Activated CD4-positive, CD25-positive, alpha-beta regulatory T cell treated with anti-CD3 and anti-CD28 coated beads, Interleukin-2, amount 50 U/mL, for 72 hours (primary cell): ENCODE data around the gene GABBR2.

Experiments
- DNase-seq: peaks from one replicate; pipeline ENCODE4 v3.0.0; 2021

Gene GABBR2

DNA sequence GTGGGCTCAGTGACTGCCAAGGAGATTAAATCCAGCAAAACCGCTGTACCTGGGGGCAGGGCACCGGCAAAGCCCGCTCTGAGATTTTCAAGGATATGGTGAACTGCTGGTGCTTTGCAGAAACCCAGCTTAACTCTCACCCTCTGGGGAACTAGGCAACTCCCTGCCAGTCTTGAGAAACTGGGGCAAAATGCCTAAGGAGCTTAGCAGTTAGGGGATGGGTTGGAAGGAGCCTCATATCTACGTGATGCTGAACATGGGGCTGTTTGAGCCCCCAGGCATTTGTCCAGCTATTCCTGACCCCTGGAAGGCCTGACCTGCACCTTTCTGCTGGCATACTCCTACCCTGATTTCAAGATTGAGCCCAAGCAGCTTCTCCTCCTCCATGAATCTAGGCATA, 344.6 kb downstream of the GABBR2 start:
- no peak for DNase-seq

- no peak for DNase-seq
Measured at GRCh38 chr9:98363644-98364043, 345.1 kb downstream of the GABBR2 start.

DNA sequence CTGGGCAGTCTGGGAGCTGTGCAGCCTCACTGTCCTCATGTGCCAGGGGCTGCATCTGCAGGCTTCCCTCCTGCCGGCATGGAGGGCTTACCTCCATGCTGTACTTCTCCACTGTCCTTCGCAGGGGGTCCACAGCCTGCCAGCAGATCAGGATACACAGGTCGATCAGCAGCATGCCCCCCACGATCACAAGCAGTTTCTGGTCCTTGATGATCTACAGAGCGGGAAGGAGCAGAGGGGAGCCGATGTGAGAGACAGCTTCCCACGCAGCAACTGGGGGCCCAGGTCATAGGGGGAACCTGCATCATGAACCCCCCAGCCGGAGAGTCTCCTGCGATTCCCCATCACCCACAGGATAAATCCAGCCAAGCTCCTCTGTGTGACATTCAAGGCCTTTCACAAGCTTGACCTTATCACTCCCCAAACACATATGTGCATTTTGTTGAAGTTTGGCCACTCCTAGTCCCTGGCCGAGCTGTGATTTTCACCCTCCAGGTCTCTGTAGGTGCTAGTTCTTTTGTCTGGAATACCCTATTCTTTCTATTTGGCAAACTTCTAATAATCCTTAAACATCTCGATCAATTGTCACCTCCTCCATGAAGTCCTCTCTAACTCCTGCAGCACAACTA, 346.0 kb downstream of the GABBR2 start:
- DNase-seq, result no peak

DNA sequence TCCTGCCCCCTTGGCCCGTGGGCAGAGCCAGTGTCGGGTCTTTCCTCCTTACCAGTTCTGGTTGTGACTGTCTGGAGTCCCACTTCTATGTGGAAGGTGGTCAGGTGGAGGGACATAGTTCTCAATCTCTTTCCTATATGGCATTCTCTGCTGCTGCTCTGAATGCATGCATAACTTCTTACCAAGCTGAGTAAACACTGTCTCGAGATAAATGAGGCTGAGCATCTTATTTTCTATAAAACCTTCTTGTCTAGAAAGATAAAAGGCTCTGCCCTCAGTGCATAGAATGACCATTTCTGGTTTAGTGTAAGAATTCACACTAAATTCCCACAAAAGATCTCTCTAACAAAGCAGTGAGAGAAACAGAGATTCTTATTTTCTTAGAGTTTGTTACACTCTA, 347.1 kb downstream of the GABBR2 start:
- DNase-seq, result no peak

GRCh38 chr9:98360176-98360708, 348.5 kb downstream of the GABBR2 start:
- DNase-seq, result no peak

DNA sequence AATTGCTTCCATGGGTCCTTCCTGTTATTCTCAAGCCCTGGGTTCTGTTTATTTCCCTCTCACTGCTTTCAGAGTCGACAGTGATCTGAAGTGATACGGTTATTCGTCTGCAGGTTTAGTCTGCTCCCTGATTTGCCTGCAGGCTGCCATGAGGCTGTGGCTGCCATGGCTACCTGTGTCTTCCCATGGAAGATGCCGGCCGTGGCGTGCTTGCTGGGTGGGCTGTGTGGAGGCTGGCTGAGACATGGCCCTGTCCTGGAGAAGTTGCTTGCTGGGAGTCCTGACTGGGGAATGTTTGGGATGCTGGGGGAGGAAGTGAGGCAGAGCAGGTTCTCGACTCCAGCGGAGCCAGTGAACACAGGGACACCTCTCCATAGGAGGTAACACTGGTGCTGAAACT, 349.2 kb downstream of the GABBR2 start:
- DNase-seq, result no peak

DNA sequence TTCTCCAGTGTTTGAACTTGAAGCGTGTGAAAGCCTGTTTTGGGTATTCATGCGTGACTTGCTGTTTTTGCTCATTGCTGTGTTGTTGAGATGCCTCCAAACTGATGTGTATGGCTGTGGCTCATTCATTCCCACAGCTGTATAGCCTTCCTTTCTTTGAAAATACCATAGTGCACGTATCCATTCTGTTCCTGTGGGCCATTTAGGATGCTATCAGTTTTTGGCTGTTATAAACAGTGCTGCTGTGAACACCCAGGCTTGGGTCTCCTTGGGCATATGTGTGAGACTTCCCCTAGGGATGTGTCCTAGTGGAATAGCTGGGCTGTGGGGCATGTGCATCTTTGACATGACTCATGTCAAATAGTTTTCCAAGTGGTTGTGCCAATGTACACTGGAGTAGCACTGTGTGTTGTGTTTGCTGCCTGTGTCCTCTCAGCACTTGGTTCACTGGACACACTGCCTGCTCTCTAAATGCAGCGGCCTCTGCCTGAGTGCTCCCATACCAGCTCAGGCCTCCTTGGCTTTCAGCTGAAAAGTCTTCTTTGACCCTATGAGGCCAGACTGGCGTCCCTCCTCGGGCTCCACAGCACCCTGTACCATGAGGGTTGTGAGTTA, 350.7 kb downstream of the GABBR2 start:
- no peak for DNase-seq

GRCh38 chr9:98356953-98357690, 351.6 kb downstream of the GABBR2 start:
- no peak for DNase-seq

DNA sequence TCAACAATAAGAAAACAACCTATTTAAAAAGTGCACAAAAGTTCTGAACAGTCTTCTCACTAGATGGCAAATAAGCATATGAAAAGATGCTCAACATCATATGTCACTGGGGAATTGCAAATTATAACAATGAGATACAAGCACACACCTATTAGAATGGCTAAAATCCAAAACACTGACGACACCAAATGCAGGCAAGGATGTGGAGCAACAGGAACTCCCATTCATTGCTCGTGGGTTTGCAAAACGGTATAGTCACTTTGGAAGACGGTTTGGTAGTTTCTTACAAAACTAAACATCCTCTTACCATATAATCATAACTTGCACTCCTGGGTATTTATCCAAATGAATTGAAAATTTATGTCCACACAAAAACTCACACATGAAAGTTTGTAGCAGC, 352.4 kb downstream of the GABBR2 start:
- DNase-seq, result no peak

- no peak for DNase-seq
Measured at GRCh38 chr9:98351370-98351769, 357.4 kb downstream of the GABBR2 start.

DNA sequence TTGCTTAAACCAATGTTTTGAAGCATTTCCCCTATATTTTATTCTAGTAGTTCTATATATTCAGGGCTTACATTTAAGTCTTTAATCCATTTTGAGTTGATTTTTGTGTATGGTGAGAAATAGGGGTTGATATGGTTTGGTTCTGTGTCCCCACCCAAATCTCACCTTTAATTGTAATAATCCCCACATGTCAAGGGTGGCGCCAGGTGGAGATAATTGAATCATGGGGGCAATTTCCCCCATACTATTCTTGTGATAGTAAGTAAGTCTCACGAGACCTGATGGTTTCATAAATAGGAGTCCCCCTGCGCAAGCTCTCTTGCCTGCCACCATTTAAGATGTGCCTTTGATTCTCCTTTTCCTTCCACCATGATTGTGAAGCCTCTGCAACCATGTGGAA, 361.1 kb downstream of the GABBR2 start:
- no peak for DNase-seq

GRCh38 chr9:98345011-98345410, 363.7 kb downstream of the GABBR2 start:
- no peak for DNase-seq

GRCh38 chr9:98344581-98344980, 364.2 kb downstream of the GABBR2 start:
- DNase-seq, result no peak

- no peak for DNase-seq
Measured at GRCh38 chr9:98342820-98343210, 365.9 kb downstream of the GABBR2 start.

DNA sequence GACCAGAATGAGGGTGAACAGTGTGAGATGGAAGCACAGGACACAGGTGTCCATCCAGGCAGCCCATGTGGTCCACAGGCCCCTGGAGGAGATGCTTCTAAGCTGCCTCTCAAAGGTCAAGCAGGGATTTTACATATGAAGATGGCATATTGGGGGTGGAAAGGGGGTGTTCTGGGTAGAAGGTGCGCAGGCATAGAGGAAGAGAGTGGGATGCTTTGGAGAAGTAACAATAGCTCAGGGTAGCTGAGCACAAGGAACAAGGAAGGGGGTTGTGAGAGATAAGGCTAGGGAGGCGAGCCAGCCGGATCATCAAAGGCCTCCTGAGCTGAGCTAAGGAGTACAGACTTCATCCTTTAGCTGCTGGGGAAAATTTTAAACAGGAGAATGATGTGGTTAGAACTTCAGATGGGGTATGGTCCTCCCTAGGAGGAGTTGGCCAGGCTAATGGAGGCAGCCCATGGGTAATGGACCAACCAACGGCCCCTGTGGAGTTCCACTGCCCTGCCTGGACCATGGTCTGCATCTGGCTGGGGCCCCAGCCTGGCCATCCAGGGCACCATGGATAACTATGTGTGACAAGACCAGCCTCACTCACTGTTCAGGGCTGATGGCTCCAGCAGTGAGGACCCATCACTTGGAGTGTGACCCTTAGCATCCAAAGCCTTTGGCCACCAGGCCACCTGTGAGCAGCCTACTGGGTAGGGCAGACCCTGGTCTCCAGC, 366.5 kb downstream of the GABBR2 start:
- DNase-seq, result no peak

DNA sequence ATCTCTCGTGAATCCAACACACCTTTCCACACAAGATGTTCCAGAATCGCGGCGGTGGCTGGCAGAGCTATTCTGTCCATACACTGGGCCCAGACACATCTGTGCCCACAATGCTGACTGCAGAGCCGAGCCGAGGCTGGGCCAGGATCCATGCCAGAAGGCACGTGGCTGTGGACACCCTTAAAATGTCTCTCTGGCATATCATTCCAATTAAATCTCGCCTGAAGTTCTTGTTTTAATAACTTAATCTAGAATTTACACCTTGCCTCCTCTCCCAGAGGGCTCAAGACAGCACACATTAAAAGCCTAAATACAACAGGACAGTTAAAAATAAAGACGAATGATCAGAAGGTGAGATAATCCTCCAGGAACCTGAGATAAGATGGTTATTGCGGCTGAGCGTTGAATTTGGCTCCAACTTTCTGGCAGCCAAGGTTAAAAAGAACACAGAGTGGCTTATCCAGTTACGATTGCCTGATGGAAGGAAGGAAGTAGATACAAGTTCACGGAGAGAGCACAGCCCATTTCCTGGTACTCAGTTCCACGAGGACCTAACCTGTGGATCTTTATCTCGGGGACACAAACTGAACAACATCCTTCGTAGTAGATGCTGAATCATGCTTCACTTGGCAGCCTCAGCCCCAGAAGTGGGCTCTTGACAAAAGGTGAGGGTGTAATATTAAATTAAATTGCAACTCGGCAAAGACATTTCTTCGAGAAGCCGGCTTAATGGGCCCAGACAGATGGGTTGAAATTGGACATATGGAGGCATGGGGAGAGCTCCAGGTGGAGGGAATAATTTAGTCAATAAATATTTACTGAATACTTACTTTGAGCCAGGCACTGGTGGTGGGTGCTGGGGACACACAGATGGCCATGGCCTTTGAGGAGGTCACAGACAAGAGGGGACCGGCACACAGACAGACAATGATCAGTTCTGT, 367.3 kb downstream of the GABBR2 start:
- no peak for DNase-seq

DNA sequence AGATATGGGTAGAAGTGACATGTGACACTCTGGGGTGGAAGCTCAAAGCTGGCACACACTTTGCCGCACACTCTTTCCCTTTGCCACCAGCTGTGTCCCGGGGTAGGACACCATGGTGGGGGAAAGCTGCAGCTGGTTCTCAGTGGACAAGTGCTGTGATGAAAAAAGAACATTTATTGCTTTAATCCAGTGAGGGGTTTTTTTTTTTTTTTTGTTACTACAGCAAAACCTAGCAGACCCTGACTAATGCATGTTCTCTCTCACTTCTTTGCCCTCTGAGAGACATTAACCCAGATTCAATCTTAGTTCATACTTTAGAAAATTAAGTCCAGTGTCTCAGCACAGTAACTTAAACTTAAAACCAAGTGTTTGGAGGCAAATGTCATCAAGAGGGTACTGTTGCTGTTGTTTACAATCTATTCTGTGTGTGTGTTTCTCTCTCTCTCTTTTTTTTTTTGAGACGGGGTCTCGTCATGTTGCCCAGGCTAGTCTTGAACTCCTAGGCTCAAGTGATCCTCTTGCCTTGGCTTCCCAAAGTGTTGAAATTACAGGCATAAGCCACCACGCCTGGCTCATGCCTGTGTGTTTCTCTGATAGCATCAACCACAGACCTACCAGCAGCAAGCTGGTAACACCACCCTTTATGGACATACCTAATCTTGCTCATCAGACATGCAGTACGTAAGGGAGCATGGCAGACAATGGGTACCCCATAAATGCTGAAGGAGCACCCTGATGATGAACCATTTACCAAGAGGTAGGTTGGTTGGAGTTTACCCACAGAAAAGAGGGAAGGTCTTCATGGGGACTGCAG, 368.5 kb downstream of the GABBR2 start:
- DNase-seq, result no peak

DNA sequence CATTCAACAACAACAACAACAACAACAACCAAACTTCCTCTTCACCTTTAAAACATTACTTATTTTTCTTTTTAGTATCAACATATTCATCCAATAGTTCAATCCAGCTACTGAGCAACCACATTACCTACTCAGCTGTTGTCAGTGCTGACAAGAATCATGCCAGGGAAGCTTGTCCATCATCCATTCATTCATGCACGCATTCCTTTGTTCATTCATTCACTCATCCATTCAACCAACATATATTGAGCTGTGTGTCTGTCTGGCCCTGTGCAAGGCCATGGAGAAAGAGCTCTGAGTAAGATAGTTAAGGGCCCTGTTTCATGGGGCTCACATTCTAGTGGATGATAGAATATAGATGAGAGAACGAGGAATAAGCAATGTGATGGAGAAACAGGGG, 373.1 kb downstream of the GABBR2 start:
- DNase-seq, result no peak

GRCh38 chr9:98334796-98335195, 373.9 kb downstream of the GABBR2 start:
- DNase-seq, result no peak

DNA sequence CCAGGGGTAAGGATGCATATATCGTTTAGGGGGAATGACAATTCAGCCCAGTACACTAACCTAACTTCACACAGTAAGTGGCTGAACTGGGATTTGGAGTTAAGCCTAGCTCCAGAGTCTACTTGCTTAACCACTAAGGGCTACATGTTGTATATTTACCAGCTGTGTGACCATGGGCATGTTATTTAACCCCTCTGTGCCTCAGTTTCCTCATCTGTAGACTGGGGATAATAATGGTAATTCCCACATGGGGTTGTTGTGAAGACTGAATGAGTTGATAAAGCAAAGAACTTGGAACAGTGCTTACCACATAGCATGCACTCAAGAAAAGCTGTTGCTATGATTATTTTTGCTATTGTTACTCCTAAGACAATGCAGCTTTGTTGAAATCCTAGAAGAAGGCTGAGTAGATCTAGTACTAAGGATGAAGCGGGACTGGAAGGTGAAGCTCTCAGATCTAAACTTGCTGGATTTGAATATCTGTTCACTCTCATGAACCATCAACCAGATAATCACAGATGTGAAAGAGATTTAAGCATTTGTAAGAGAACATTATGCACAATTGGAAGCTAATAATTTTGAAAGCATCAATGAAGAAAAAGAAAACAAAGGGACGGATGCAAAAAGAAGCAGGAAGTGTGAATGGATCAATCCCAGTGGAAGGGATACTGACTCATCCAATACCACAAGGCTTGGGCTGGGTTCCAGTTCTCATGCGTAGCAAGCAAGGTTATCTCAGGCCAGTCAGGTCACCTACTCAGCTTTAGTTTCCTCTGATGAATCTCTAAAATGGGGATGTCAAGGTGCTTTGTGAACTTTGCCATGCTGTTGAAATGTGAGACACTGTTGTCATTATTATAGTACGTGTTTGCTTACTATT, 374.8 kb downstream of the GABBR2 start:
- DNase-seq, result no peak
